Measurements from ENCODE around the gene SULT1C3.
"Not testable (repeated sequence)": the region's sequence is repeated elsewhere in the genome, so short reads cannot be mapped to it uniquely, and the experiment has no call there.

SULT1C3 gene

GRCh38 chr2:108280466-108280865, 40.7 kb downstream of the SULT1C3 start:
- H3K79me2 ChIP-seq (ENCODE audit: insufficient read depth, low read length): no peaks in the 10 kb centered on the region
- H3K27me3 ChIP-seq (ENCODE audit: insufficient read depth, low read length): no peaks in the 10 kb centered on the region
- H3K9ac ChIP-seq (ENCODE audit: low read length): no peak overlapping the region
- no peak overlapping the region for H3K4me2 ChIP-seq (ENCODE audit: low read length)
- H3F3A ChIP-seq (ENCODE audit: insufficient read depth, low read length): no peaks in the 10 kb centered on the region
- H4K20me1 ChIP-seq (ENCODE audit: insufficient read depth, low read length): no peaks in the 10 kb centered on the region
- no peak overlapping the region for H3K27ac ChIP-seq (ENCODE audit: low read depth, low read length, poor library complexity, severe bottlenecking)
- H3K4me3 ChIP-seq (ENCODE audit: low read depth, low read length, poor library complexity, severe bottlenecking): no peak overlapping the region
- TF ChIP-seq EZH2 (IDR thresholded peaks at IDR 0.05; ENCODE audit: borderline replicate concordance, low read length) (no peak), CTCF (IDR thresholded peaks at IDR 0.05; ENCODE audit: low read length) (no peak)
- H3K4me1 ChIP-seq (ENCODE audit: insufficient read depth, low read length, severe bottlenecking): no peaks in the 10 kb centered on the region
- H3K9me2 ChIP-seq (ENCODE audit: low read depth, low read length): no peaks in the 10 kb centered on the region
- no peaks in the 10 kb centered on the region for H3K36me3 ChIP-seq (ENCODE audit: insufficient read depth, low read length)
- no peaks in the 10 kb centered on the region for H3K9me3 ChIP-seq (ENCODE audit: low read length)
- H2AFZ ChIP-seq (ENCODE audit: low read length): no peak overlapping the region

GRCh38 chr2:108284566-108284965, 44.8 kb downstream of the SULT1C3 start:
- not testable (repeated sequence) for H3K36me3 ChIP-seq (ENCODE audit: insufficient read depth, low read length); H4K20me1 ChIP-seq (ENCODE audit: insufficient read depth, low read length); H3K4me2 ChIP-seq (ENCODE audit: low read length); H3K9me3 ChIP-seq (ENCODE audit: low read length); H3K9ac ChIP-seq (ENCODE audit: low read length); H2AFZ ChIP-seq (ENCODE audit: low read length); H3K79me2 ChIP-seq (ENCODE audit: insufficient read depth, low read length); H3K27ac ChIP-seq (ENCODE audit: low read depth, low read length, poor library complexity, severe bottlenecking); H3K4me3 ChIP-seq (ENCODE audit: low read depth, low read length, poor library complexity, severe bottlenecking); H3K9me2 ChIP-seq (ENCODE audit: low read depth, low read length); H3F3A ChIP-seq (ENCODE audit: insufficient read depth, low read length); H3K4me1 ChIP-seq (ENCODE audit: insufficient read depth, low read length, severe bottlenecking); H3K27me3 ChIP-seq (ENCODE audit: insufficient read depth, low read length)

GRCh38 chr2:108285616-108286015, 45.8 kb downstream of the SULT1C3 start:
- Histone ChIP-seq H3K4me1 (ENCODE audit: insufficient read depth, low read length, severe bottlenecking) (no peaks in the 10 kb centered on the region), H3K9ac (ENCODE audit: low read length) (no peak overlapping the region), H3K4me2 (ENCODE audit: low read length) (no peak overlapping the region), H3K9me2 (ENCODE audit: low read depth, low read length) (no peaks in the 10 kb centered on the region), H3K36me3 (ENCODE audit: insufficient read depth, low read length) (no peaks in the 10 kb centered on the region), H3K9me3 (ENCODE audit: low read length) (no peaks in the 10 kb centered on the region), H3K27ac (ENCODE audit: low read depth, low read length, poor library complexity, severe bottlenecking) (no peak overlapping the region), H3K4me3 (ENCODE audit: low read depth, low read length, poor library complexity, severe bottlenecking) (no peak overlapping the region), H3K27me3 (ENCODE audit: insufficient read depth, low read length) (no peaks in the 10 kb centered on the region), H3K79me2 (ENCODE audit: insufficient read depth, low read length) (no peaks in the 10 kb centered on the region), H4K20me1 (ENCODE audit: insufficient read depth, low read length) (no peaks in the 10 kb centered on the region), H3F3A (ENCODE audit: insufficient read depth, low read length) (no peaks in the 10 kb centered on the region), H2AFZ (ENCODE audit: low read length) (no peak overlapping the region)
- TF ChIP-seq CTCF (IDR thresholded peaks at IDR 0.05; ENCODE audit: low read length) (no peak), EZH2 (IDR thresholded peaks at IDR 0.05; ENCODE audit: borderline replicate concordance, low read length) (no peak)

- H3K9ac ChIP-seq (ENCODE audit: low read length): no peak overlapping the region
- no peak overlapping the region for H3K4me2 ChIP-seq (ENCODE audit: low read length)
- H3K4me3 ChIP-seq (ENCODE audit: low read depth, low read length, poor library complexity, severe bottlenecking): no peak overlapping the region
- TF ChIP-seq CTCF (IDR thresholded peaks at IDR 0.05; ENCODE audit: low read length) (no peak), EZH2 (IDR thresholded peaks at IDR 0.05; ENCODE audit: borderline replicate concordance, low read length) (no peak)
- no peaks in the 10 kb centered on the region for H3K79me2 ChIP-seq (ENCODE audit: insufficient read depth, low read length)
- H3K27ac ChIP-seq (ENCODE audit: low read depth, low read length, poor library complexity, severe bottlenecking): no peak overlapping the region
- H3K27me3 ChIP-seq (ENCODE audit: insufficient read depth, low read length): no peaks in the 10 kb centered on the region
- H3K36me3 ChIP-seq (ENCODE audit: insufficient read depth, low read length): no peaks in the 10 kb centered on the region
- no peaks in the 10 kb centered on the region for H3K4me1 ChIP-seq (ENCODE audit: insufficient read depth, low read length, severe bottlenecking)
- H3K9me2 ChIP-seq (ENCODE audit: low read depth, low read length): no peaks in the 10 kb centered on the region
- no peaks in the 10 kb centered on the region for H4K20me1 ChIP-seq (ENCODE audit: insufficient read depth, low read length)
- no peaks in the 10 kb centered on the region for H3K9me3 ChIP-seq (ENCODE audit: low read length)
- H2AFZ ChIP-seq (ENCODE audit: low read length): no peak overlapping the region
- no peaks in the 10 kb centered on the region for H3F3A ChIP-seq (ENCODE audit: insufficient read depth, low read length)
Measured at GRCh38 chr2:108287169-108287568, 47.4 kb downstream of the SULT1C3 start.
